HPDE6-E6E7 (cell line): Measurements from ENCODE around the gene TAF1.
"Not testable (repeated sequence)": the region's sequence is repeated elsewhere in the genome, so short reads cannot be mapped to it uniquely, and the experiment has no call there.

ENCODE experiments used
- DNase-seq: peaks from one replicate; pipeline ENCODE4 v3.0.0; 2011; ENCODE audit warnings: missing footprints; ENCODE audit errors: extremely low spot score

TAF1 gene

DNA sequence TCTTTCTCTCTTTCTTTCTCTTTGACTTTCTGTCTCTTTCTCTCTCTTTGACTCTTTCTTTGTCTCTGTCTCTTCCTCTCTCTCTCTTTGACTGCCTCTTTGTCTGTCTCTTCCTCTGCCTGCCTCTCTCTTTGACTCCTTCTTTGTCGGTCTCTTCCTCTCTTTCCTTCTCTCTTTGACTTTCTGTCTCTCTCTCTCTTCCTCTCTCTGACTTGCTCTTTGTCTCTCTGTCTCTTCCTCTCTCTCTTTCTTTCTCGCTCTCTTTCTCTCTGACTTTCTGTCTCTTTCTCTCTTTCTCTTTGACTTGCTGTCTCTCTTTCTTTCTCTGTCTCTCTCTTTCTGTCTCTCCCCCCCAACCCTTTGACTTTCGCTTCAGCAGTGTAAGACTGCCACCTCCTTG, 130.3 kb downstream of the TAF1 start:
- DNase-seq: no peak

DNA sequence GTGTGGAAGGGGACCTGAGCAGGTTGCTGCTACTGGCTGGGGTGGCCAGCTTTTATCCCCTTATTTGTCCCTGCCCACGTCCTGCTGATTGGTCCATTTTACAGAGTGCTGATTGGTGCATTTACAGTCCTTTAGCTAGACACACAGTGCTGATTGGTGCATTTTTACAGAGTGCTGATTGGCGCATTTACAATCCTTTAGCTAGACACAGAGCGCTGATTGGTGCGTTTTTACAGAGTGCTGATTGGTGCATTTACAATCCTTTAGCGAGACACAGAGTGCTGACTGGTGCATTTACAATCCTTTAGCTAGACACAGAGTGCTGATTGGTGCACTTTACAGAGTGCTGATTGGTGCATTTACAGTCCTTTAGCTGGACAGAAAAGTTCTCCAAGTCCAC, 135.9 kb downstream of the TAF1 start:
- DNase-seq: not testable (repeated sequence)

DNA sequence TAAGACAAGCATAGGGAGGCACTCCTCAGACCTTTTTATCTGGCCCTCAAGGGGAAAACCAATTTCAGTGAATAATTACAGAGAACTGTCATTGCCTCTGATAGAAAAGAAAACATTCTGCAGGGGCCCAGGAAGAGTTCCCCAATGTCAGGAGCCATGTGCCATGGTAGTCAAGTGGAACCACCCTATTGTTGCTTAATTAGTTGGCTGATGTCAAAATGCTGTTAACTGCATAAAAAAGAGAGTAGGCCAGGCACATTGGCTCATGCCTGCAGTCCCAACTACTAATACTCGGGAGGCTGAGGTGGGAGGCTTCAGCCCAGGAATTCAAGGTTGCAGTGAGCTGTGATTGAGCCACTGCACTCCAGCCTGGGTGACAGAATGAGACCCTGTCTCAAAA, 138.2 kb downstream of the TAF1 start:
- no peak for DNase-seq

DNA sequence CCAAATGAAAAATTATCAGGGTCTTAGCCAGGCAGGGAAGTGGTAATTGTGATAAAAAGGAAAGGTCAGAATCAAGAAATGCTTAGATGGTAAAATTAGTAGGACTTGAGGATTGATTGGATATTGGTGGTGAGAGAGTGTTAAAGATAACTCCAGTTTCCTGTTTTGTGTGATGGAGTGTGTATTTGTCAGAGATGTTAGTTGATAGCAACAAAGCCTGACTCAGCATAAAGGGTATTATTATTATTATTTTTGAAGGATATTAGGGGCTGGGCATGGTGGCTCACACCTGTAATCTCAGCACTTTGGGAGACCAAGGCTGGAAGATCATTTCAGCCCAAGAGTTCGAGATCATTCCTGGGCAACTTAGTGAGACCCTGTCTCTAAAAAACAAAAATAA, 143.1 kb downstream of the TAF1 start:
- no peak for DNase-seq

DNA sequence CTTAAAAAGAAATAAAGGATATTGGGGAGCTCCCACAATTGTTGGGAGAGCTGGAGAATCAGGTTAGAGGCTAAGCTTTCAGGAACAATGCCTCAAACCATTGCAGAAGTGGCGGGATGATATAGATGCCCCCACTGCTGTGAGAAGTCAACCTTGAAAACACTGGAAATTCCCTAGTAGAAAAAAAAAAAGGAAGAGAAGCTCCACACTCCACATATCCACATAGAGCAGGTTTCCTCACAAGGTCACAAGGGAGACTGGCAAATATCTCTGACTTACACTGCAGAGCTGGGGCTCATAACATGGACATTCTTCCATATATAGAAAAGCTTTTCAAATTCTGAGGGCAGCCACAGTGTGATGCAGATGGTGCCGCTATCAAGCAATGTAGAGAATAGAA, 144.0 kb downstream of the TAF1 start:
- no peak for DNase-seq

DNA sequence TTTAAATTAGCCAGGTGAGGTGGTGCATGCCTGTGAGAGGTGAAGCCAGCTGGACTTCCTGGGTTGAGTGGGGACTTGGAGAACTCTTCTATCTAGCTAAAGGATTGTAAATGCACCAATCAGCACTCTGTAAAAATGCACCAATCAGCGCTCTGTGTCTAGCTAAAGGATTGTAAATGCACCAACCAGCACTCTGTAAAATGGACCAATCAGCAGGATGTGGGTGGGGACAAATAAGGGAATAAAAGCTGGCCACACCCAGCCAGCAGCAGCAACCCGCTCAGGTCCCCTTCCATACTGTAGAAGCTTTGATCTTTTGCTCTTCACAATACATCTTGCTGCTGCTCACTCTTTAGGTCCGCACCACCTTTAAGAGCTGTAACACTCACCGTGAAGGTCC, 147.6 kb downstream of the TAF1 start:
- not testable (repeated sequence) for DNase-seq

DNA sequence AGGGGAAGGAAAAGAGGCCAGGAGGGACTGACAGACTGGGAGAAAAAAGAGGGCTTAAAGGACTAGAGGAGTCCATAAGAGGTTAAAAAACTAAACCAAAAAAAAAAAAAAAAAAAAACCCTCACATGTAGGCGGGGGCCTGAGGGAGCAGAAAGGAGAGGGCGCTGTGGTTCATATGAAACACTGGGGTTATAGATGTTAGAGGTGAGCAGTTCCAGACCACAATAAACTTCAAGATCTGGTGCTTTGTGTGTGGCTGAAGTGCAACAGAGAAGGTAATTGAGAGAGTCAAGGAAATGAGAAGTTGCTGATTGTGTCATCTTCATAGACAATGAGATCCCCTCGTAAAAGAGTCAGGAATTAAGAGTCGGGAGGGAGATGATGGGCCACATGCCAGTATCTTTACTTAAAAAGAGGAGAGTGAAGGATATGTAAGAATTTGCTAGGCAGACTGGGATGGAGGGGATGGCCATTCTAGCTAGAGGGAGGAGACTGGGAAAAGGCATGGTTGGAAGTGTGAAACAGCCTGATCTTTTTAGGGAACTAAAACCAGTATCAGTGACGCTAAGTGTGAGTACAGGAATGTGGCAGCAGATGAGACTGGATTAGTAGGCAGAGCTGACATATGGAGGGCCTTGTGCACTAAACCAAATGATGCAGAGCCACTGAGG, 148.3 kb downstream of the TAF1 start:
- DNase-seq: no peak

DNA sequence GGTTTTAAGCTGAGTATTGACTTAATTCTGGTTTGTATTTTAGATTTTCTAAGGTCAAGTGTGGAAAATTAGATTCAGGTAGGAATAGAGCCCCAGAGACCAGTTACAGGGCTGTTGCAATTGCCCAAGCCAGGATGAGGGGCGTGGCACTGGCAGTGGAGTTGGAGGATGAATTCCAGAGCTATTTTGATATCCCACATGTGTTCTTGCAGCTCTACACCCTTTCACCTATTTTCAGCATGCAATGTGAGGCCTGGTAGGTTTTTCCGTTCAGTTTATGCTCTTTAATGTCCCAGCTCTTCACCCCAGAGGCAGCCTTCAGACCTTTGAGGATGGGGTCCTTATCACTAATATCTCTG, 148.9 kb downstream of the TAF1 start:
- no peak for DNase-seq
